Measurements from ENCODE around the gene NOTCH1.

The NOTCH1 gene

GRCh38 chr9:136485049-136486045 lies 60.5 kb downstream of the NOTCH1 start:
- Histone ChIP-seq H3K4me2 (no peak overlapping the region; the same call in 1 of the 2 replicates), H3K9ac (no peak overlapping the region), H3K4me3 (IDR thresholded peaks at IDR 0.05; ENCODE audit: insufficient read depth, low read depth, low read length) (no peak overlapping the region)

GRCh38 chr9:136484153-136485048 lies 61.4 kb downstream of the NOTCH1 start:
- Histone ChIP-seq H3K36me3 (ENCODE audit: insufficient read depth) (no peaks in the 10 kb centered on the region), H4K20me1 (ENCODE audit: insufficient read depth) (peaks cover 10% of the 10 kb centered on the region; the same call in 1 of the 2 replicates), H2AFZ (ENCODE audit: low read depth) (peak overlapping the region; percentile 56), H3K27me3 (ENCODE audit: insufficient read depth, low read depth) (peaks cover 47% of the 10 kb centered on the region), H3K4me1 (ENCODE audit: low read depth, poor library complexity, severe bottlenecking) (peaks cover 30% of the 10 kb centered on the region), H3K27ac (peak overlapping the region; percentile 98; the same call in 1 of the 2 replicates), H3K79me2 (ENCODE audit: insufficient read depth, low read depth) (peaks cover 34% of the 10 kb centered on the region), H3K9ac (no peak overlapping the region; the same call in 1 of the 2 replicates), H3K4me2 (peak overlapping the region; percentile 84), H3K4me3 (IDR thresholded peaks at IDR 0.05; ENCODE audit: insufficient read depth, low read depth, low read length) (no peak overlapping the region)
- no peak for TF ChIP-seq CTCF (conservative IDR thresholded peaks at IDR 0.05; ENCODE audit: low read depth, low read length)

More at GRCh38 chr9:136485049-136486045, 60.5 kb downstream of the NOTCH1 start:
- no peak overlapping the region for H3K27ac ChIP-seq
- TF ChIP-seq CTCF (conservative IDR thresholded peaks at IDR 0.05; ENCODE audit: low read depth, low read length) = peak; percentile 88
- no peaks in the 10 kb centered on the region for H3K36me3 ChIP-seq (ENCODE audit: insufficient read depth)
- peaks cover 54% of the 10 kb centered on the region for H3K27me3 ChIP-seq (ENCODE audit: insufficient read depth, low read depth)
- 0 out of 2 replicates have a peak, but pooled peaks cover 7% of the 10 kb centered on the region for H4K20me1 ChIP-seq (ENCODE audit: insufficient read depth)
- no peak overlapping the region for H2AFZ ChIP-seq (ENCODE audit: low read depth)
- H3K79me2 ChIP-seq (ENCODE audit: insufficient read depth, low read depth) = peaks cover 25% of the 10 kb centered on the region
- H3K4me1 ChIP-seq (ENCODE audit: low read depth, poor library complexity, severe bottlenecking) = peaks cover 23% of the 10 kb centered on the region

- peaks cover 39% of the 10 kb centered on the region for H3K27me3 ChIP-seq (ENCODE audit: insufficient read depth, low read depth)
- H3K4me1 ChIP-seq (ENCODE audit: low read depth, poor library complexity, severe bottlenecking) = peaks cover 30% of the 10 kb centered on the region
- no peak overlapping the region for H3K4me3 ChIP-seq (IDR thresholded peaks at IDR 0.05; ENCODE audit: insufficient read depth, low read depth, low read length)
- peak overlapping the region; percentile 84 for H3K4me2 ChIP-seq
- peak overlapping the region; percentile 56 for H2AFZ ChIP-seq (ENCODE audit: low read depth)
- TF ChIP-seq CTCF (conservative IDR thresholded peaks at IDR 0.05; ENCODE audit: low read depth, low read length) = no peak
- H3K9ac ChIP-seq = peak overlapping the region; percentile 81
- peak overlapping the region; percentile 98 for H3K27ac ChIP-seq
- peaks cover 41% of the 10 kb centered on the region for H3K79me2 ChIP-seq (ENCODE audit: insufficient read depth, low read depth)
- H3K36me3 ChIP-seq (ENCODE audit: insufficient read depth) = no peaks in the 10 kb centered on the region
- H4K20me1 ChIP-seq (ENCODE audit: insufficient read depth) = peaks cover 13% of the 10 kb centered on the region; the same call in 1 of the 2 replicates
Measured at GRCh38 chr9:136483589-136484152, 62.2 kb downstream of the NOTCH1 start.
